ENCODE data around the gene SMKR1.

Gene SMKR1

GRCh38 chr7:129482781-129483180, 19.6 kb upstream of the SMKR1 start:
- H3K4me3 ChIP-seq (ENCODE audit: low read depth, low read length), result no peak overlapping the region
- no peak for TF ChIP-seq CTCF (IDR thresholded peaks at IDR 0.05; ENCODE audit: low read depth, low read length)
- DNase-seq (ENCODE audit: low read depth, low spot score), result no peak
- in situ Hi-C loops (cut with HindIII; ENCODE audit: low sequenced_read_pairs), result no loop called here

- TF ChIP-seq CTCF (IDR thresholded peaks at IDR 0.05; ENCODE audit: low read depth, low read length), result no peak
- peak; percentile 80 for DNase-seq (ENCODE audit: low read depth, low spot score)
- in situ Hi-C loops (cut with HindIII; ENCODE audit: low sequenced_read_pairs), result no loop called here
- no peak overlapping the region for H3K4me3 ChIP-seq (ENCODE audit: low read depth, low read length)
Measured at GRCh38 chr7:129489491-129489890, 12.8 kb upstream of the SMKR1 start.

GRCh38 chr7:129492391-129492790, 9.9 kb upstream of the SMKR1 start:
- in situ Hi-C loops (cut with HindIII; ENCODE audit: low sequenced_read_pairs), result no loop called here
- H3K4me3 ChIP-seq (ENCODE audit: low read depth, low read length), result no peak overlapping the region
- TF ChIP-seq CTCF (IDR thresholded peaks at IDR 0.05; ENCODE audit: low read depth, low read length), result no peak
- no peak for DNase-seq (ENCODE audit: low read depth, low spot score)

- H3K4me3 ChIP-seq (ENCODE audit: low read depth, low read length), result no peak overlapping the region
- TF ChIP-seq CTCF (IDR thresholded peaks at IDR 0.05; ENCODE audit: low read depth, low read length), result peak; percentile 25
- no peak for DNase-seq (ENCODE audit: low read depth, low spot score)
- in situ Hi-C loops (cut with HindIII; ENCODE audit: low sequenced_read_pairs), result no loop called here
Measured at GRCh38 chr7:129493555-129493954, 8.8 kb upstream of the SMKR1 start.

- DNase-seq (ENCODE audit: low read depth, low spot score), result peak; percentile 82
- in situ Hi-C loops (cut with HindIII; ENCODE audit: low sequenced_read_pairs), result no loop called here
- no peak overlapping the region for H3K4me3 ChIP-seq (ENCODE audit: low read depth, low read length)
- no peak for TF ChIP-seq CTCF (IDR thresholded peaks at IDR 0.05; ENCODE audit: low read depth, low read length)
Measured at GRCh38 chr7:129494041-129494440, 8.3 kb upstream of the SMKR1 start.

GRCh38 chr7:129495987-129496386, 6.3 kb upstream of the SMKR1 start:
- in situ Hi-C loops (cut with HindIII; ENCODE audit: low sequenced_read_pairs), result no loop called here
- no peak overlapping the region for H3K4me3 ChIP-seq (ENCODE audit: low read depth, low read length)
- DNase-seq (ENCODE audit: low read depth, low spot score), result no peak
- TF ChIP-seq CTCF (IDR thresholded peaks at IDR 0.05; ENCODE audit: low read depth, low read length), result no peak

- DNase-seq (ENCODE audit: low read depth, low spot score), result no peak
- in situ Hi-C loops (cut with HindIII; ENCODE audit: low sequenced_read_pairs), result no loop called here
- H3K4me3 ChIP-seq (ENCODE audit: low read depth, low read length), result no peak overlapping the region
- TF ChIP-seq CTCF (IDR thresholded peaks at IDR 0.05; ENCODE audit: low read depth, low read length), result no peak
Measured at GRCh38 chr7:129496653-129497052, 5.7 kb upstream of the SMKR1 start.
